HG02798 (cell line): Measurements from ENCODE around the gene AGPAT4.
"Not testable (repeated sequence)": the region's sequence is repeated elsewhere in the genome, so short reads cannot be mapped to it uniquely, and the experiment has no call there.

ENCODE experiments used
- ATAC-seq: cut with Tn5 transposase; IDR thresholded peaks from one replicate; pipeline ENCODE4 v1.9.1; 2021; ENCODE audit warnings: mild to moderate bottlenecking; ENCODE audit not compliant: unreplicated experiment, poor library complexity

Gene AGPAT4

GRCh38 chr6:161211380-161212035 is 62.4 kb downstream of the AGPAT4 start:
- no peak for ATAC-seq

- no peak for ATAC-seq
These were observed 63.0 kb downstream of the AGPAT4 start for GRCh38 chr6:161210857-161211256.

DNA sequence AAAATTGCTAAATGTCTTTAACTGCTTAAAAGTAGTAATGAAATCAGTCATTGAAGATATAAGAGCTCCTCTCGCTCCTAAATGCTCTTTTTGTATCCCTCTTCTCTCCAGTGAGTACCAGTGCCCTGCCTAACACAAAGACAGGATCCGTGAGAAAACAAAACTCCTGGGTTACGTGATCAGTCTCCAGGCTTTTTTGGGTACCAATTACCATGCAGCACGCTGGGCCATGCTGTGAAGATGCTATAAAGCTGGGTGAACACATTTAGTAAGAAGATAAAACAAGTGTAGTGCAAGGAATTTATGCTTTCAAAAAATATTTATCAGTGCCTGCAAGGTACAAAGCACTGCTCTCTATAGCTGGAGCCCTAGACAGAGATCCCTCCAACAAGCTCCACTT is 66.7 kb downstream of the AGPAT4 start:
- no peak for ATAC-seq

DNA sequence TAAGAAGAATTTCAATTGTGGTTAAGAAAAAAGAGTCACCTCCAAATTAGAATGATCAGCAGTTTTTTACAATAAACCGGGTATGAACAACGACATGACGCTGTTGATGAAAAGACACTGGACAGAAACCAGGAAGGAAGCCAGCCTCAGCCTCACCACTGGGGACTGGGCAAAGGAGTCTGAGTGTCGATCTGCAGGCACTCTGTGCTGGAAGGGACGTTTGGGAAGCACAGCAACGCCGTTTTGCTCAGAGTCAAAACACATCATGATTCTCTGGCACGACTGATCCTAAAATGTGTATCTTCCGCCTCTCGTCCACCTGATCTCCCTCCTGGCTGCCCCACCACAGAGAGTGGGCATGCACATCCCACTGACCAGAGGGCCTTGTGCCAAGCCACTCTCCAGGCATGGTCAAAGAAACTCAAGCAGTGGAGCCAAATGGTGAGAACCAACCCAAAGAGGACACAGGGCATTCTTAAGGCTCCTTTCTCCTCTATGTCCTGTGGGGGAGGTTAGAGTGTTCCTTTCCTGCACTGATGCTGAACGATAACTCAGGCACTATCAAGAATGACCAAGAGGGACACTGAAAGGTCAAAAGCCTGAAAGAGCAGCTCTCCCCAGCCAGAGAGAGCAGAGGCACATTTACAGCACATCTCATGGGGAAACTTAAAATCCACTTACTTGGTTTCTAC is 68.8 kb downstream of the AGPAT4 start:
- no peak for ATAC-seq

GRCh38 chr6:161200610-161201370 is 73.1 kb downstream of the AGPAT4 start:
- no peak for ATAC-seq

DNA sequence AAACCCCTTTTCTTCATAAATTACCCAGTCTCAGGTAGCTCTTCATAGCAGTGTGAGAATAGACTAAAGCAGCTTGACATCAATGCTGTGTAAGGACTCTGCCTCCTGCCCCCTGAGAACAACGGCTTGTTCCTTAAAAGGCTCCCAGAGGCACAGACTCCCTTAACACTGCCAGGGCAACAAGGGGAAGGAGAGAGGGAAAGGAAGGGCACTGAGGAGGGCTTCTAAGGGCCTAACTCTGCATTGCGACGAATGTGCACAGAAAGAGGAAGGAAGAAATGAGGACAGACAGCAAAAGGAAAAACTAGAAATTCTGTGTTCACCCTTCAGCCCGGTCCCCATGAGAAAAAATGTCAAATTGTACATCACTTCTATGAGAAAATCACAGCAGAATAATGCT is 74.0 kb downstream of the AGPAT4 start:
- no peak for ATAC-seq

- ATAC-seq, result no peak
These were observed 74.9 kb downstream of the AGPAT4 start for GRCh38 chr6:161198783-161199460.

DNA sequence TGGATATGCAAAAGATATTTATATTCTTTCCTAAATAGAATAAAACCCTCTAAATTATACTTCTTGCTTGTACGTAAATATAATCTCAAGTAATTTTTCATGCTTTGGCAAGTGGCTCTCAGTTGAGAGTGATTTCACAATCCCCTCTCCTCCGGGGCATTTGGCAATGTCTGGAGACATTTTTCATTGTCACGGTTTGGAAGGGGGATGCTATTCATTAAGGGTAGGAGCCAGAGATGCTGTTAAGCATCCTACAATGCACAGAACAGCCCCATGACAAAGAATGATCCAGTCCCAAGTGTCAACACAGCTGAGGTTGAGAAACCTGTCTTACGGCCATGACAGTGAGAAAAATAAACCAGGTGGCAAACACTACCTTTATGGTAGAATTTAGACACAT is 75.7 kb downstream of the AGPAT4 start:
- no peak for ATAC-seq

DNA sequence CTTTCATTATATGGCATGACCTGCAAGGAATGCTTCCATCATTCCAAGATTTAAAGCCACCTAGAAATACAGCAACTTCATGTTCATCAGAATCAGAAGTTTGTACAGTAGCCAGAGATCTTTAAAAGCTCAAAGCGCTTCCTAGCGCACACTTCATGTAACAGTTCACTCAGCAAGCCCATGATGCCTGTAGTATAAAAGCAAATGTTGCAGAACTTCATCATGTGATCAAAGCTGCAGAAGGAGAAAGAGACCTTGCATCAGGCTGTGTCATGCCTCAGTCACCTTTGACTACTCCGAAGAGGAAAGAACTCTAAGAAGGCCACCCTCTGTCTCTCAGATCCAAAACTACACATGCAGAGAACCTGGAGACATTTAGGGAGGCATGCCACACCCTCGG is 78.5 kb downstream of the AGPAT4 start:
- no peak for ATAC-seq

DNA sequence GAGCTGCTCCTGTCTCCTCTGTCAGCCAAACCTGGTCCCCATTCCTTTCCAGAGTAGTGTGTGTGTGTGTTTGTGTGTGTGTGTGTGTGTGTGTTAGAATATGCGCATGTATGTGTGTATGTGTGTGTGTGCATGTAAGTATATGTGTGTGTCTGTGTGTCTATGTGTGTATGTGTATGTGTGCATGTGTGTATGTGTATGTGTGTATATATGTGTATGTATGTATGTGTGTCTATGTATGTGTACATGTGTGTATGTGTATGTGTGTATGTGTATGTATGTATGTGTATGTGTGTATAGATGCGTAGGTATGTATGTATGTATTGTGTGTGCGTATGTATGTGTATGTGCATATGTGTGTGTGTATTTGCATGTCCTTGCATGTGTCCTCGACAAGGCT is 79.5 kb downstream of the AGPAT4 start:
- ATAC-seq, result no peak

- ATAC-seq, result no peak
These were observed 81.0 kb downstream of the AGPAT4 start for GRCh38 chr6:161192636-161193411.

GRCh38 chr6:161191671-161192070 is 82.2 kb downstream of the AGPAT4 start:
- no peak for ATAC-seq

- no peak for ATAC-seq
These were observed 82.9 kb downstream of the AGPAT4 start for GRCh38 chr6:161191007-161191406.

- no peak for ATAC-seq
These were observed 84.0 kb downstream of the AGPAT4 start for GRCh38 chr6:161189891-161190290.

DNA sequence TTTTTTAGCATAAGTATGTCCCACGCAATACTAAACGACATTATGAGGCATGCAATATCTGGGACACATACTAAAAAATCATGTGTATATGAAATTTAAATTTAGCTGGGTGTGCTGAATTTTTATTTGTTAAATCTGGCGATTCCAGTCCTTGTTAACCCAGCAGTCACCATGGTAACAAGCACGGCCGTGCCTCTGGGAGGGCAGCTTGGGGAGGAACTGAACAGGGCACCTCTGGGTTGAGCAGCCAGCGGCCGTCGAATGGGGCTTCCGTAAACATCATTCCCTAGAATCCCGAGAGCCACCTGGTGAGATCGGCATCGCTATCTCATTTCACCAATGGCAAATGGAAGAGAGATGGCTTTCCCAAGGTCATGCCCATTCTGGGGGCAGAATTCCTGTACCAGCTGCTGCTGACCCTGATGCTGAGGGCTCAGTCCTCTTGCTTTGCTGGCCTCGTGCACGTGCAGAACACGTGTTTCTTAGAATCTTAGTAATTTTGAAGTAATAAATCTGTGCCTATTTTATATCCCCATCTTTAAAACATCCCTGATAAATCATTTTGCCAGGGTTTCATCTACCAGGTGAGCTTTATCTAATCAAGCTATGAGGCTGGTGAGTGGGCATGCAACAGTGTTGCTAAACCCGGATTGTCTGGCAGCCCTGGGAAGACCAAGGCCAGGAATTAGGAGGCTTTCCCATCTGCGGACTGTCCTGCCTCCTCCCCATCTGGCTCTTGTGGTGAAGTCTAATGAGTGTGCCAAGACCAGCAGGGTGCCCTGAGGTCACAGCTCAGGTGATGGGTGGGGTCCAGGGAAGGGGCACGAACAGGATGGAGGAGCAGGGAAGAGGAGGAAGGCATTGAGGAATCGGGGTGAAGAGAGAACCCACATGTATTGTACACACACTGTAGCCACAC is 85.1 kb downstream of the AGPAT4 start:
- ATAC-seq, result no peak

DNA sequence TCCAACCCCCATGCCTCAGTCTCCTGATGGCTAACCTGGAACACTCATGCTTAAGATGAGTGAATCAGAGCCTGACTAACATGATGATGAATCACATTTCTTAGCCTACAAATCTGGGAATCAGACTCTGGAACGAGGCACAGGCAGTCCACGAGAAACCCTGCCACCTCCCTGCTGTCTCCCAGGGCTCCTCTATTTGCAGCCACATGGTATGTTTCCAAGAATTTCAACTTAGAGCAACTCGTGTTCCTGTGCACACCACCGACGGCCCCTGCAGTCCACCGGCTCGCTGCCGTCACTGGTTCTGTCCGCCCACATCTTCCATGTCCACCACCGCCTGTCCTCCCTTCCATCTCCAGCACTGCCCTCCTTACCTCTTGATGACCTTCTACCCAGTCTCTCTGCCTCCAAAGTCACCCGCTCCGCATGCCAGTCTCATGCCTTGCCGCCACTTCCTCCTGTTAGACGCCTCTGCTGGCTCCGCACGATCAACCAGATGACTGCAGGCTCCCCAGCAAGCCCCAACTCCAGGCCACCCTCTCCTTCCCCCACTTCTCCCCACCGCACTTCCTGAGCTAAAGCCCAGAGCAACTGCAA is 87.6 kb downstream of the AGPAT4 start:
- no peak for ATAC-seq

DNA sequence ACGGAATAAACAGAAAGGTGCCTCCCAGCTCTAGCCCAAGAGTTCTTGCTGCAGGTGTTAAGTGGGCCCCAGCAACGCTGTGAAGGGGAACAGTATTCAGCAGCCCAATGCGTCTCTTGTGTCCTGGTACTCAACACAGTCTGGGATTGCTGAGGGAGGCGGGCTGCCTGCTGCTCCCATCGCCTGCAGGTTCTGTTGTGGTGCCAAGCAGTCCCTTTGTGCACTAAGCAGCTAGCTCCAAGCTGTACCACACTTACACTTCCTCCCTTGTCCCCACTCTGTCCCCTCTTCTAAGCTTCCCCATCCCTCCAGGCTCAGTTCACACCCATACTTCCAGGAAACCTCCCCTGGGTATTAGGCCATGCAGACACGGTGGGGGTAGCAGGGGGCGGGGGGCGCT is 92.7 kb downstream of the AGPAT4 start:
- no peak for ATAC-seq

GRCh38 chr6:161178155-161178554 is 95.7 kb downstream of the AGPAT4 start:
- not testable (repeated sequence) for ATAC-seq

DNA sequence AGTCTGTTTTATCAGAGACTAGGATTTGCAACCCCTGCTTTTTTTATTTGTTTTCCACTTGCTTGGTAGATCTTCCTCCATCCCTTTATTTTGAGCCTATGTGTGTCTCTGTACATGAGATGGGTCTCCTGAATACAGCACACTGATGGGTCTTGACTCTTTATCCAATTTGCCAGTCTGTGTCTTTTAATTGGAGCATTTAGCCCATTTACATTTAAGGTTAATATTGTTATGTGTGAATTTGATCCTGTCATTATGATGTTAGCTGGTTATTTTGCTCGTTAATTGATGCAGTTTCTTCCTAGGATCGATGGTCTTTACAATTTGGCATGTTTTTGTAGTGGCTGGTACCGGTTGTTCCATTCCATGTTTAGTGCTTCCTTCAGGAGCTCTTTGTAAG is 97.4 kb downstream of the AGPAT4 start:
- not testable (repeated sequence) for ATAC-seq
